ENCODE results near the gene FLT3. TPM values are rescaled to one million over a fixed set of nuclear protein-coding genes. Genes with fewer than 3 reads are reported as not detected.
"Not testable (repeated sequence)": the region's sequence is repeated elsewhere in the genome, so short reads cannot be mapped to it uniquely, and the experiment has no call there.

The FLT3 gene
- total RNA-seq, 2 donors from 2014 or later, result 0.12 to 0.26 TPM

DNA sequence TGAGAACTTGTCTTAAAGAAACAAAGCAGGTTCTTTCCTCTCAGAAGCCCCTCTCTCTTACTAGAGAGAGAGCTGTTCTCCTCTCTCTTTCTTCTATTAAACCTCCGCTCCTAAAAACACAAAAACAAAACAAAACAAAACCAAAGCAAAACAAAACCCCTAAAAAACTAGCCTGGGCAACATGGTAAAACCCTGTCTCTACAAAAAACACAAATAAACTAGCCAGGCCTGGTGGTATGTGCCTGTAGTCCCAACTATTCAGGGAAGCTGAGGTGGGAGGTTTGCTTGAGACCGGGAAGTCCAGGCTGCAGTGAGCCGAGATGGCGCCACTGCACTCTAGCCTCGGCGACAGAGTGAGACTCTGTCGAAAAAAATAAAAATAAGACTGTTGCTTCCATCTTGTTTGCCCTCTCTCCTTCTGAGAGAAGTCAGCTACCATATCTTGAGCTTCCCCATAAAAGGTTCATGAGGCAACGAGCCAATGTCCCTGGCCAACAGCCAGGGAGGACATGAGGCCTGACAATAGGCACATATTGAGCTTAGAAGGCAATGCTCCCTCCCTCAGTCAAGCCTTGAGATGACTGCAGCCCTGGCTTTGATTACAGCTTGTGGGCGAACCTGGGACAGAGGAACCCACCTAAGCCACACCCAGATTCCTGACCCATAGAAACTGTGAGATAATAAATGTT is 17.5 kb upstream of the FLT3 start:
- H3K27me3 ChIP-seq, result no peaks in the 10 kb centered on the region
- H3K27ac ChIP-seq, result no peak overlapping the region
- H3K4me3 ChIP-seq, result no peak overlapping the region
- H3K4me1 ChIP-seq, result no peaks in the 10 kb centered on the region
- no peaks in the 10 kb centered on the region for H3K9me3 ChIP-seq
- no peaks in the 10 kb centered on the region for H3K36me3 ChIP-seq
- TF ChIP-seq, protein P1, sequence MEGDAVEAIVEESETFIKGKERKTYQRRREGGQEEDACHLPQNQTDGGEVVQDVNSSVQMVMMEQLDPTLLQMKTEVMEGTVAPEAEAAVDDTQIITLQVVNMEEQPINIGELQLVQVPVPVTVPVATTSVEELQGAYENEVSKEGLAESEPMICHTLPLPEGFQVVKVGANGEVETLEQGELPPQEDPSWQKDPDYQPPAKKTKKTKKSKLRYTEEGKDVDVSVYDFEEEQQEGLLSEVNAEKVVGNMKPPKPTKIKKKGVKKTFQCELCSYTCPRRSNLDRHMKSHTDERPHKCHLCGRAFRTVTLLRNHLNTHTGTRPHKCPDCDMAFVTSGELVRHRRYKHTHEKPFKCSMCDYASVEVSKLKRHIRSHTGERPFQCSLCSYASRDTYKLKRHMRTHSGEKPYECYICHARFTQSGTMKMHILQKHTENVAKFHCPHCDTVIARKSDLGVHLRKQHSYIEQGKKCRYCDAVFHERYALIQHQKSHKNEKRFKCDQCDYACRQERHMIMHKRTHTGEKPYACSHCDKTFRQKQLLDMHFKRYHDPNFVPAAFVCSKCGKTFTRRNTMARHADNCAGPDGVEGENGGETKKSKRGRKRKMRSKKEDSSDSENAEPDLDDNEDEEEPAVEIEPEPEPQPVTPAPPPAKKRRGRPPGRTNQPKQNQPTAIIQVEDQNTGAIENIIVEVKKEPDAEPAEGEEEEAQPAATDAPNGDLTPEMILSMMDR (IDR thresholded peaks at IDR 0.05), result no peak
- DNase-seq (ENCODE audit: low spot score), result peak; percentile 63

DNA sequence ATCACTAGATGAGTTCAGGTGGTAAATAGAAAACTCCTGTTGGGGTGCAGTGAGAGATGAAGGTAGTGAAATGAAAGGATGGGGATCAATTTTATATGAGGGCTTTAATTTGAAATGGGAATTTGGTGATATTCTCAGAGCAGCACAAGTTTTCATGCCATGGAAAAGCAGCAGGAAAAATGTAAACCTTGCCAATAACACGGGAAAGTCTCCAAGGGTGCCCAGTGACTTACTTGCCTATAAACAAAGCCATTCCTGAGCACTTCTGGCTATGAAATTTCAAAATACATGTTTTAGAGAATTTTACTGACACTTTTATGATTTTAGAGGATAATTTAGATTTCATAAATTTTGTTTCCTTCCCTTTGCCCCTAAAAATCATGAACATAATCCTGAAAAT is 16.4 kb upstream of the FLT3 start:
- TF ChIP-seq, protein P1 (IDR thresholded peaks at IDR 0.05), result no peak
- DNase-seq (ENCODE audit: low spot score), result no peak
- no peaks in the 10 kb centered on the region for H3K36me3 ChIP-seq
- H3K4me1 ChIP-seq, result no peaks in the 10 kb centered on the region
- H3K9me3 ChIP-seq, result no peaks in the 10 kb centered on the region
- no peak overlapping the region for H3K27ac ChIP-seq
- no peak overlapping the region for H3K4me3 ChIP-seq
- no peaks in the 10 kb centered on the region for H3K27me3 ChIP-seq

DNA sequence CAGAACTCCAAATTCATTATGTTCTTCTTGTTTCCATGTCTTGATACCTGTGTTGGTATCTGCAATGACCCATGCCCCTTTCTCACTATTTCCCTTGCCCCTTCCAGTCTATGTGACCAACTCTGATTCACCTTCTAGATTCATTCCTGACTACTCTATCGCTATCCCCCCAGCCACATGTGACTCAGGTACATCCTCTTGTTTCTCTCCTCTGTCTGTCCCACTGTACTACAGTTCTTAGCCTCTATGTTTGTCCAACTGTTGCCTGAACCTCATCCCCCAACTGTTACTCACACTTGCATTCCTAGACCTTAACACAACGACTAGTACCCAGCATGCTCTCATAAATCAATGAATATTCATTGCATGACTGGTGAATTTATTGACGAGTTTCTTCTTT is 10.0 kb upstream of the FLT3 start:
- Histone ChIP-seq H3K36me3 (no peaks in the 10 kb centered on the region), H3K4me1 (no peaks in the 10 kb centered on the region), H3K4me3 (no peak overlapping the region), H3K27me3 (no peaks in the 10 kb centered on the region), H3K27ac (no peak overlapping the region), H3K9me3 (no peaks in the 10 kb centered on the region)
- TF ChIP-seq, protein P1 (IDR thresholded peaks at IDR 0.05), result no peak
- no peak for DNase-seq (ENCODE audit: low spot score)

DNA sequence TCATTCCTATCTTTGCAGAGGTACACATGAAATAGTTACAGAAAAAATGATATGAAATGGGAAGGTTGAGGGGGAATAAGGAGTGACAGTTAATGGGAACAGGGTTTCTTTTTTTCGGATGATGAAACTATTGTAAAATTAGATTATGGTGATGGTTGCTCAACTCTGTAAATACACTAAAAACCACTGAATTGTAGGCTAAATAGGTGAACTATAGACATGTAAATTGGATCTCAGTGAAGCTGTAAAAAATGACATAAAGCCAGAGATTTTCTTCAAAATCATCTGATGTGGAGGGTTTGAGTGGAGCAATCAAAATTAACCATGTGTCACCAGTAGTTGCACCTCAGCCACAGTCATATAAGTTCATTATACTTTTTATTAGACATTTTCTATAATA is 6.6 kb upstream of the FLT3 start:
- no peak overlapping the region for H3K27ac ChIP-seq
- TF ChIP-seq, protein P1 (IDR thresholded peaks at IDR 0.05), result no peak
- no peaks in the 10 kb centered on the region for H3K4me1 ChIP-seq
- H3K36me3 ChIP-seq, result no peaks in the 10 kb centered on the region
- no peak for DNase-seq (ENCODE audit: low spot score)
- no peaks in the 10 kb centered on the region for H3K27me3 ChIP-seq
- no peak overlapping the region for H3K4me3 ChIP-seq
- no peaks in the 10 kb centered on the region for H3K9me3 ChIP-seq

DNA sequence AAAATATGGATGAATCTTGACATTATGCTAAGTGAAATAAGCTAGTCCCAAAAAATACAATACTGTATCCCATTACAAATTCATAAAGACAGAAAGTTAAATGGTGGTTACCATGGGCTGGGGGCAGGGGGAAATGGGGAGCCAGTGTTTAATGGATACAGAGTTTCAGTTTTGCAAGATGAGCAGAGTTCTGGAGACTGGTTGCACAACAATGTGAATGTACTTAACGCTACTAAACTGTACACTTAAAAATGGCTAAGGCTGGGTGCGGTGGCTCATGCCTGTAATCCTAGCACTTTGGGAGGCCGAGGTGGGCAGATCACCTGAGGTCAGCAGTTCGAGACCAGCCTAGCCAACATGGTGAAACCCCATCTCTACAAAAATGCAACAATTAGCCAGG is 1.5 kb upstream of the FLT3 start:
- not testable (repeated sequence) for H3K4me3 ChIP-seq; H3K9me3 ChIP-seq; H3K36me3 ChIP-seq; H3K27ac ChIP-seq; DNase-seq (ENCODE audit: low spot score)
- Histone ChIP-seq H3K27me3 (peaks cover 9 to 16% of the 10 kb centered on the region in 2 donors), H3K4me1 (peaks cover 0 to 15% of the 10 kb centered on the region in 2 donors)

DNA sequence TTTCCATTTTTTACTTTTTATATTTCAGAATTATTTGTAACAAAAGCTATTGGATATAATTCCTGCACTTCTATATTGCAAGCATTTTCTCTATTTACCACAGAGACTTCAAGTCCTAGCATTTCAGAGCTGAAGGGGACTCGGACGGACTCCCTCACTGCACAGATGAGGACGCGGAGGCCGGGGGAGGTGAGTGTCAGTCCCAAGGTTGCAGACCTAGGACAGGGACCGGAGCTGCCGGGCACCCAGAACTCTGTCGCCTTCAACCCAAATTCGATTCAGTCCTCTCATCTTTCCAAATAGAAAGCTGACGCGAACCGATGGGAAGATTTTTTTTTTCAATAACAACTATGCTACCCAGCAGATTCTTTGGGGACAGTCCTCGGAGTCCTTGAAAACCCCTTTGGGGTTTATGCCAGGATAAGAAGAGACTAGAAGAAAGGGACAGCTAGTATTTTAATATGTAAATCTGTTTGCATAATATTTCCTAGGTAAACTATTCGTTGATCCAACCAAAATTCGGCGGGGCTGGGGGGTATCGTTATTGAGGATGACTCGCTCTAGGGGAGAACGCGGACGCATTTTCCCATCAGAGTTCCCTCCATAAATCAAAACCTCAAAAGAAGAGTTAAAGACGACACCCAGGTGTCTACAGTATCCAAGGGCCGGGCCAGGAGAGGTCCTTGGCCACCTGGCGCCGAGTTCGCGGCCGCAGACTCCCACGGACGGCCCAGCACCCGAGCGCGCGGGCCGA is 803 bp downstream of the FLT3 start:
- no peak overlapping the region for H3K27ac ChIP-seq
- peaks cover 9 to 16% of the 10 kb centered on the region in 2 donors for H3K27me3 ChIP-seq
- H3K36me3 ChIP-seq, result no peaks in the 10 kb centered on the region
- peaks cover 0 to 15% of the 10 kb centered on the region in 2 donors for H3K4me1 ChIP-seq
- H3K9me3 ChIP-seq, result peaks cover 0 to 7% of the 10 kb centered on the region in 2 donors
- peak overlapping the region; percentile 7 to 44 for H3K4me3 ChIP-seq
- no peak for DNase-seq (ENCODE audit: low spot score)
- TF ChIP-seq, protein P1 (IDR thresholded peaks at IDR 0.05), result no peak
